Measurements from ENCODE around the gene LTBR. TPM values are rescaled to one million over a fixed set of nuclear protein-coding genes. Genes with fewer than 3 reads are reported as not detected.

LTBR gene
- total and polyA plus RNA-seq, 4 donors = 15.8 to 138 (median 89.0) TPM

- Histone ChIP-seq H3K9me3 (ENCODE audit: control insufficient read depth in 4 of 4, low read length in 3 of 4) (no peaks in the 10 kb centered on the region), H3K4me3 (ENCODE audit: low read depth in 1 of 3, low read length in 3 of 3) (no peak overlapping the region), H3K36me3 (ENCODE audit: control insufficient read depth in 4 of 4, insufficient read depth in 3 of 4, low read depth in 1 of 4, low read length in 3 of 4) (no peaks in the 10 kb centered on the region), H3K9ac (ENCODE audit: low read depth in 1 of 2, low read length in 2 of 2) (no peak overlapping the region), H3K27me3 (ENCODE audit: control insufficient read depth in 4 of 4, insufficient read depth in 4 of 4, low read length in 3 of 4) (no peaks in the 10 kb centered on the region), H3K4me1 (ENCODE audit: control insufficient read depth in 4 of 4, insufficient read depth in 4 of 4, low read length in 3 of 4) (peaks cover 14 to 41% (median 28%) of the 10 kb centered on the region in 4 donors), H3K27ac (ENCODE audit: low read depth in 1 of 2, low read length in 2 of 2) (peak overlapping the region; percentile 92 to 94)
- no peak for DNase-seq (ENCODE audit: low spot score)
- 71% methylated on average over 3 of the region's 3 CpGs for WGBS
- no peak for TF ChIP-seq ATF3 (IDR thresholded peaks at IDR 0.05)
- TF ChIP-seq RXRA (IDR thresholded peaks at IDR 0.05) = no peak
- no peak for TF ChIP-seq HNF4G (IDR thresholded peaks at IDR 0.05)
- TF ChIP-seq GABPA (IDR thresholded peaks at IDR 0.05 in 1 of 2, conservative IDR thresholded peaks at IDR 0.05 in 1 of 2) = no peak
- no peak for TF ChIP-seq NR2F2 (IDR thresholded peaks at IDR 0.05)
- TF ChIP-seq REST (IDR thresholded peaks at IDR 0.05) = no peak
- no peak for TF ChIP-seq JUND (IDR thresholded peaks at IDR 0.05)
- TF ChIP-seq YY1 (IDR thresholded peaks at IDR 0.05) = no peak
- TF ChIP-seq FOXA1 (IDR thresholded peaks at IDR 0.05) = no peak
- TF ChIP-seq TAF1 (conservative IDR thresholded peaks at IDR 0.05) = no peak
Measured at GRCh38 chr12:6362403-6362802, 21.6 kb upstream of the LTBR start.

DNA sequence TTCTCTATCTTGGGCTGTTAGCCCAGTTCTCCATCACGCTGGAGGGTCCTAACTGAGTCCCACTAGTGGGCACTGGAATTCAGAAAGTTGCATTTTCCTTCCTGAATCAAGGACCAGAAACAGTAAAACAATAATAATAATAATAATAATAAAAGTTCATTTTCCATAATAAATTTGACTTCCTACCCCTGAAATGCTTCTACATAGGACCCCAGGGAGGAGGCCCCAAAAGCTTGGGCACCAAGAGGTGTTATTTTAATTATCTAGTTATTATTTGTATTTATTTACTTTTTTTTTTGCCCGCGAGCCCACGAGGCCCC lies 21.0 kb upstream of the LTBR start:
- no peak for TF ChIP-seq TAF1 (conservative IDR thresholded peaks at IDR 0.05)
- peaks cover 14 to 41% (median 31%) of the 10 kb centered on the region in 4 donors for H3K4me1 ChIP-seq (ENCODE audit: control insufficient read depth in 4 of 4, insufficient read depth in 4 of 4, low read length in 3 of 4)
- peak overlapping the region in 1 of 3 donors; percentile 69 for H3K4me3 ChIP-seq (ENCODE audit: low read depth in 1 of 3, low read length in 3 of 3)
- no peaks in the 10 kb centered on the region for H3K36me3 ChIP-seq (ENCODE audit: control insufficient read depth in 4 of 4, insufficient read depth in 3 of 4, low read depth in 1 of 4, low read length in 3 of 4)
- 19% methylated on average over 4 of the region's 4 CpGs for WGBS
- no peaks in the 10 kb centered on the region for H3K9me3 ChIP-seq (ENCODE audit: control insufficient read depth in 4 of 4, low read length in 3 of 4)
- no peak for DNase-seq (ENCODE audit: low spot score)
- peak overlapping the region in 1 of 2 donors; percentile 60 for H3K9ac ChIP-seq (ENCODE audit: low read depth in 1 of 2, low read length in 2 of 2)
- no peaks in the 10 kb centered on the region for H3K27me3 ChIP-seq (ENCODE audit: control insufficient read depth in 4 of 4, insufficient read depth in 4 of 4, low read length in 3 of 4)
- peak overlapping the region; percentile 92 to 94 for H3K27ac ChIP-seq (ENCODE audit: low read depth in 1 of 2, low read length in 2 of 2)

GRCh38 chr12:6363330-6364043 lies 20.5 kb upstream of the LTBR start:
- Histone ChIP-seq H3K4me1 (ENCODE audit: control insufficient read depth in 4 of 4, insufficient read depth in 4 of 4, low read length in 3 of 4) (peaks cover 14 to 46% (median 35%) of the 10 kb centered on the region in 4 donors), H3K4me3 (ENCODE audit: low read depth in 1 of 3, low read length in 3 of 3) (peak overlapping the region; percentile 57 to 76 (median 69)), H3K36me3 (ENCODE audit: control insufficient read depth in 4 of 4, insufficient read depth in 3 of 4, low read depth in 1 of 4, low read length in 3 of 4) (no peaks in the 10 kb centered on the region), H3K9ac (ENCODE audit: low read depth in 1 of 2, low read length in 2 of 2) (peak overlapping the region; percentile 60 to 93), H3K9me3 (ENCODE audit: control insufficient read depth in 4 of 4, low read length in 3 of 4) (no peaks in the 10 kb centered on the region), H3K27ac (ENCODE audit: low read depth in 1 of 2, low read length in 2 of 2) (peak overlapping the region; percentile 92 to 94), H3K27me3 (ENCODE audit: control insufficient read depth in 4 of 4, insufficient read depth in 4 of 4, low read length in 3 of 4) (no peaks in the 10 kb centered on the region)
- 2% methylated on average over 59 of the region's 59 CpGs for WGBS
- peak; percentile 83 for DNase-seq (ENCODE audit: low spot score)
- TF ChIP-seq REST (IDR thresholded peaks at IDR 0.05) (peak; percentile 36), RXRA (IDR thresholded peaks at IDR 0.05) (no peak), EGR1 (IDR thresholded peaks at IDR 0.05; ENCODE audit: low read depth in 2 of 2) (no peak), ATF3 (IDR thresholded peaks at IDR 0.05) (no peak), HNF4A (conservative IDR thresholded peaks at IDR 0.05) (peak in 1 of 2 donors; percentile 36), SP1 (IDR thresholded peaks at IDR 0.05) (peak; percentile 59), RAD21 (IDR thresholded peaks at IDR 0.05) (no peak), HNF4G (IDR thresholded peaks at IDR 0.05) (peak; percentile 17), TAF1 (conservative IDR thresholded peaks at IDR 0.05) (peak; percentile 61), NR2F2 (IDR thresholded peaks at IDR 0.05) (no peak), FOXA2 (IDR thresholded peaks at IDR 0.05) (no peak), GABPA (IDR thresholded peaks at IDR 0.05 in 1 of 2, conservative IDR thresholded peaks at IDR 0.05 in 1 of 2) (no peak), JUND (IDR thresholded peaks at IDR 0.05) (no peak)
- TF ChIP-seq, protein P1, sequence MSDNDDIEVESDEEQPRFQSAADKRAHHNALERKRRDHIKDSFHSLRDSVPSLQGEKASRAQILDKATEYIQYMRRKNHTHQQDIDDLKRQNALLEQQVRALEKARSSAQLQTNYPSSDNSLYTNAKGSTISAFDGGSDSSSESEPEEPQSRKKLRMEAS (IDR thresholded peaks at IDR 0.05) = peak; percentile 16
- TF ChIP-seq, protein P2, sequence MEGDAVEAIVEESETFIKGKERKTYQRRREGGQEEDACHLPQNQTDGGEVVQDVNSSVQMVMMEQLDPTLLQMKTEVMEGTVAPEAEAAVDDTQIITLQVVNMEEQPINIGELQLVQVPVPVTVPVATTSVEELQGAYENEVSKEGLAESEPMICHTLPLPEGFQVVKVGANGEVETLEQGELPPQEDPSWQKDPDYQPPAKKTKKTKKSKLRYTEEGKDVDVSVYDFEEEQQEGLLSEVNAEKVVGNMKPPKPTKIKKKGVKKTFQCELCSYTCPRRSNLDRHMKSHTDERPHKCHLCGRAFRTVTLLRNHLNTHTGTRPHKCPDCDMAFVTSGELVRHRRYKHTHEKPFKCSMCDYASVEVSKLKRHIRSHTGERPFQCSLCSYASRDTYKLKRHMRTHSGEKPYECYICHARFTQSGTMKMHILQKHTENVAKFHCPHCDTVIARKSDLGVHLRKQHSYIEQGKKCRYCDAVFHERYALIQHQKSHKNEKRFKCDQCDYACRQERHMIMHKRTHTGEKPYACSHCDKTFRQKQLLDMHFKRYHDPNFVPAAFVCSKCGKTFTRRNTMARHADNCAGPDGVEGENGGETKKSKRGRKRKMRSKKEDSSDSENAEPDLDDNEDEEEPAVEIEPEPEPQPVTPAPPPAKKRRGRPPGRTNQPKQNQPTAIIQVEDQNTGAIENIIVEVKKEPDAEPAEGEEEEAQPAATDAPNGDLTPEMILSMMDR (IDR thresholded peaks at IDR 0.05; ENCODE audit: low read depth, low read length, missing input control) = no peak
